HEK293T (cell line): ENCODE data around the gene KIT.

ENCODE experiments used
- CTCF ChIA-PET: fragments of 350-600 bp; formaldehyde crosslinking; extraction: SDS; loops from one replicate; lab custom pipeline; 2021; ENCODE audit warnings: antibody characterized with exemption, inconsistent platforms; lab: Yijun Ruan, JAX
- POLR2A ChIA-PET: fragments of 350-600 bp; formaldehyde crosslinking; extraction: SDS; loops from one replicate; lab custom pipeline; 2020; ENCODE audit warnings: antibody characterized with exemption, inconsistent platforms; lab: Yijun Ruan, JAX
- DNase-seq: peaks from one replicate; pipeline ENCODE4 v3.0.0; 2012; ENCODE audit warnings: mixed read lengths; ENCODE audit errors: extremely low spot score
- ARNT ChIP-seq: fragments of 450-650 bp; IDR thresholded peaks from 2 replicates; pipeline ENCODE4 v1.6.1; 2017; ENCODE audit warnings: mild to moderate bottlenecking
- BHLHE40 ChIP-seq: fragments of 450-650 bp; IDR thresholded peaks from 2 replicates; pipeline ENCODE4 v1.6.1; 2016; ENCODE audit warnings: mild to moderate bottlenecking, moderate library complexity, borderline replicate concordance
- CTBP1 ChIP-seq: fragments of 450-650 bp; IDR thresholded peaks from 2 replicates; pipeline ENCODE4 v1.6.1; 2016; ENCODE audit warnings: borderline replicate concordance
- ELF4 ChIP-seq: fragments of 450-650 bp; IDR thresholded peaks from 2 replicates; pipeline ENCODE4 v1.6.1; 2017; ENCODE audit warnings: antibody characterized with exemption
- FOXA1 ChIP-seq: fragments of 450-650 bp; IDR thresholded peaks from 2 replicates; pipeline ENCODE4 v1.6.1; 2016; ENCODE audit warnings: mild to moderate bottlenecking
- FOXK2 ChIP-seq: fragments of 450-650 bp; IDR thresholded peaks from 2 replicates; pipeline ENCODE4 v1.6.1; 2016; ENCODE audit warnings: mild to moderate bottlenecking
- FOXM1 ChIP-seq: fragments of 450-650 bp; IDR thresholded peaks from 2 replicates; pipeline ENCODE4 v1.6.1; 2017; ENCODE audit warnings: mild to moderate bottlenecking, borderline replicate concordance
- HDGF ChIP-seq: fragments of 450-650 bp; IDR thresholded peaks from 2 replicates; pipeline ENCODE4 v1.6.1; 2017; ENCODE audit warnings: antibody characterized with exemption, borderline replicate concordance
- L3MBTL2 ChIP-seq: fragments of 450-650 bp; conservative IDR thresholded peaks from 2 replicates; pipeline ENCODE4 v1.6.1; 2016; ENCODE audit warnings: mild to moderate bottlenecking
- LEF1 ChIP-seq: fragments of 450-650 bp; IDR thresholded peaks from 2 replicates; pipeline ENCODE4 v1.6.1; 2017; ENCODE audit warnings: mild to moderate bottlenecking, borderline replicate concordance
- NFRKB ChIP-seq: fragments of 450-650 bp; IDR thresholded peaks from 2 replicates; pipeline ENCODE4 v1.6.1; 2016; ENCODE audit warnings: mild to moderate bottlenecking, moderate library complexity
- PKNOX1 ChIP-seq: fragments of 450-650 bp; IDR thresholded peaks from 2 replicates; pipeline ENCODE4 v1.6.1; 2016
- SP1 ChIP-seq: fragments of 450-650 bp; IDR thresholded peaks from 2 replicates; pipeline ENCODE4 v1.6.1; 2017
- SUZ12 ChIP-seq: fragments of 450-650 bp; IDR thresholded peaks from 2 replicates; pipeline ENCODE4 v1.6.1; 2016; ENCODE audit warnings: mild to moderate bottlenecking
- TARDBP ChIP-seq: fragments of 450-650 bp; IDR thresholded peaks from 2 replicates; pipeline ENCODE4 v1.6.1; 2016
- ZNF384 ChIP-seq: fragments of 450-650 bp; IDR thresholded peaks from 2 replicates; pipeline ENCODE4 v1.6.1; 2016

The KIT gene

GRCh38 chr4:54743562-54743961 is 85.8 kb downstream of the KIT start:
- ChIA-PET CTCF (no interaction called here), POLR2A (no interaction called here)
- no peak for DNase-seq
- TF ChIP-seq NFRKB, result no peak
- TF ChIP-seq L3MBTL2, result no peak
- TF ChIP-seq ELF4, result no peak
- TF ChIP-seq FOXK2, result no peak
- TF ChIP-seq HDGF, result no peak
- no peak for TF ChIP-seq ARNT
- TF ChIP-seq SUZ12, result no peak
- TF ChIP-seq ZNF384, result no peak
- TF ChIP-seq FOXA1, result no peak
- no peak for TF ChIP-seq TARDBP

GRCh38 chr4:54744487-54744886 is 86.7 kb downstream of the KIT start:
- ChIA-PET POLR2A (no interaction called here), CTCF (no interaction called here)
- DNase-seq, result no peak

GRCh38 chr4:54745031-54745770 is 87.4 kb downstream of the KIT start:
- no peak for DNase-seq
- TF ChIP-seq SP1, result no peak
- TF ChIP-seq ARNT, result no peak
- TF ChIP-seq NFRKB, result no peak
- TF ChIP-seq BHLHE40, result no peak
- TF ChIP-seq FOXK2, result no peak
- TF ChIP-seq LEF1, result no peak
- TF ChIP-seq ZNF384, result no peak
- no peak for TF ChIP-seq SUZ12
- no peak for TF ChIP-seq FOXM1
- no peak for TF ChIP-seq CTBP1
- no peak for TF ChIP-seq HDGF
- no peak for TF ChIP-seq L3MBTL2
- TF ChIP-seq FOXA1, result no peak
- TF ChIP-seq TARDBP, result no peak
- TF ChIP-seq ELF4, result no peak
- no peak for TF ChIP-seq PKNOX1
- POLR2A ChIA-PET, result no interaction called here
- CTCF ChIA-PET, result no interaction called here

More at GRCh38 chr4:54744487-54744886, 86.7 kb downstream of the KIT start:
- no peak for TF ChIP-seq NFRKB

GRCh38 chr4:54746218-54746617 is 88.5 kb downstream of the KIT start:
- ChIA-PET CTCF (no interaction called here), POLR2A (no interaction called here)
- no peak for TF ChIP-seq ARNT
- TF ChIP-seq SP1, result no peak
- no peak for TF ChIP-seq TARDBP
- no peak for TF ChIP-seq ELF4
- DNase-seq, result no peak

- DNase-seq, result no peak
- POLR2A ChIA-PET, result no interaction called here
- TF ChIP-seq TARDBP (no peak), HDGF (no peak), NFRKB (no peak), SUZ12 (no peak), BHLHE40 (no peak), FOXM1 (no peak), CTBP1 (no peak), SP1 (no peak), L3MBTL2 (no peak), PKNOX1 (no peak), FOXK2 (no peak), ARNT (no peak), FOXA1 (no peak), LEF1 (no peak), ELF4 (no peak), ZNF384 (no peak)
- CTCF ChIA-PET, result no interaction called here
Measured at GRCh38 chr4:54750341-54750740, 92.6 kb downstream of the KIT start.

GRCh38 chr4:54754394-54754793 is 96.6 kb downstream of the KIT start:
- TF ChIP-seq L3MBTL2, result no peak
- no peak for TF ChIP-seq TARDBP
- no peak for TF ChIP-seq SUZ12
- TF ChIP-seq LEF1, result no peak
- no peak for TF ChIP-seq PKNOX1
- no peak for TF ChIP-seq ZNF384
- TF ChIP-seq HDGF, result no peak
- no peak for TF ChIP-seq NFRKB
- no peak for TF ChIP-seq FOXA1
- CTCF ChIA-PET, result interaction anchor here (0.6 kb wide), 1 partner anchor 85 kb away, joined by 3 read pairs; no protein-coding TSS in a partner anchor
- POLR2A ChIA-PET, result no interaction called here
- DNase-seq, result no peak
